OCI-LY7 (cell line): ENCODE measurements around the gene TP73. TPM values are rescaled to one million over a fixed set of nuclear protein-coding genes. Genes with fewer than 3 reads are reported as not detected.
A peak's percentile ranks its signal among the peaks of the same experiment; 100 is the strongest.

Source experiments
- BruUV-seq: library from RNA; stranded (reverse); fragments of 400-500 nt; replicated peaks from 2 replicates; lab custom pipeline; 2021; lab: Mats Ljungman, UMichigan
- CTCF ChIA-PET: fragments of 300-600 bp; sonication (Branson Sonifier 250); formaldehyde crosslinking; loops from one replicate; lab custom pipeline; 2022; ENCODE audit warnings: antibody characterized with exemption; ENCODE audit not compliant: unreplicated experiment; lab: Charles Lee
- POLR2A ChIA-PET: fragments of 300-600 bp; sonication (Branson Sonifier 250); formaldehyde crosslinking; loops from one replicate; lab custom pipeline; 2022; ENCODE audit warnings: antibody characterized with exemption; lab: Charles Lee
- DNase-seq: peaks from one replicate; pipeline ENCODE4 v3.0.0-alpha.2; 2015; ENCODE audit warnings: low spot score
- H2AFZ ChIP-seq: fragments of 200-600 bp; sonication (generic), shearing (Covaris generic); 2 replicates; pipeline ENCODE4 v1.6.1; 2014; ENCODE audit warnings: mild to moderate bottlenecking, antibody characterized with exemption, low read length, moderate library complexity
- H3K27ac ChIP-seq: fragments of 200-600 bp; sonication (generic); 2 replicates; pipeline ENCODE4 v1.5.1; 2014; ENCODE audit warnings: mixed run types, low read depth, mild to moderate bottlenecking, moderate library complexity, low read length, inconsistent platforms; ENCODE audit not compliant: poor library complexity, severe bottlenecking
- H3K36me3 ChIP-seq: fragments of 200-600 bp; sonication (generic); 2 replicates; pipeline ENCODE4 v1.6.1; 2014; ENCODE audit warnings: mild to moderate bottlenecking, antibody characterized with exemption, low read length, moderate library complexity, mixed read lengths; ENCODE audit not compliant: insufficient read depth
- H3K4me1 ChIP-seq: fragments of 200-600 bp; sonication (generic); 2 replicates; pipeline ENCODE4 v1.5.1; 2014; ENCODE audit warnings: mild to moderate bottlenecking, low read length; ENCODE audit not compliant: insufficient read depth, poor library complexity, severe bottlenecking
- H3K4me2 ChIP-seq: fragments of 200-600 bp; sonication (generic); 2 replicates; pipeline ENCODE4 v1.6.1; 2014; ENCODE audit warnings: mild to moderate bottlenecking, low read length
- H3K4me3 ChIP-seq: fragments of 200-600 bp; sonication (generic); 2 replicates; pipeline ENCODE4 v1.5.1; 2014; ENCODE audit warnings: mild to moderate bottlenecking, low read depth, low read length; ENCODE audit not compliant: poor library complexity, severe bottlenecking
- H3K79me2 ChIP-seq: fragments of 200-600 bp; sonication (generic); 2 replicates; pipeline ENCODE4 v1.6.1; 2016; ENCODE audit warnings: low read depth, mild to moderate bottlenecking, low read length, moderate library complexity, mixed read lengths; ENCODE audit not compliant: insufficient read depth
- H3K9me2 ChIP-seq: fragments of 200-600 bp; sonication (generic); 2 replicates; pipeline ENCODE4 v1.6.1; 2016; ENCODE audit warnings: mild to moderate bottlenecking, low read length, mixed read lengths; ENCODE audit not compliant: insufficient read depth
- H3K9me3 ChIP-seq: fragments of 200-600 bp; sonication (generic); 2 replicates; pipeline ENCODE4 v1.6.1; 2014; ENCODE audit warnings: mild to moderate bottlenecking, mixed run types, low read length, mixed read lengths
- H4K20me1 ChIP-seq: fragments of 200-600 bp; sonication (generic); 2 replicates; pipeline ENCODE4 v1.6.1; 2014; ENCODE audit warnings: mild to moderate bottlenecking, antibody characterized with exemption, low read length, moderate library complexity, mixed read lengths; ENCODE audit not compliant: insufficient read depth
- CTCF ChIP-seq: fragments of 200-600 bp; sonication (generic); conservative IDR thresholded peaks from 2 replicates; pipeline ENCODE4 v1.5.1; 2014; ENCODE audit warnings: mild to moderate bottlenecking, antibody characterized with exemption, low read length, moderate library complexity, mixed read lengths
- EZH2phosphoT487 ChIP-seq: fragments of 200-600 bp; sonication (generic); IDR thresholded peaks from 2 replicates; pipeline ENCODE4 v1.6.1; 2018; ENCODE audit warnings: low read depth, borderline replicate concordance, mild to moderate bottlenecking, mixed run types, antibody characterized with exemption, low read length, moderate library complexity, mixed read lengths
- intact Hi-C: fragments of 100-400 bp; cut with micrococcal nuclease; formaldehyde crosslinking; loops from one replicate; pipeline ENCODE4 v1.10.0; 2022; ENCODE audit not compliant: unreplicated experiment
- small RNA-seq: library from RNA; depleted of rRNA; stranded (forward); fragments of <200 nt; gene quantifications from one replicate; pipeline ENCODE3, GENCODE V24; 2014
- total RNA-seq, 2 experiments: library from RNA; depleted of rRNA in 1 of 2; stranded (reverse); fragments of >200 nt in 1 of 2; shearing (Covaris generic) in 1 of 2; gene quantifications; 2 replicates each; pipeline ENCODE4 v1.2.3, GENCODE V29; 2014 to 2022

Gene TP73
- total RNA-seq, 2 experiments from 2014 or later, result 0.48 TPM; not detected in 1

DNA sequence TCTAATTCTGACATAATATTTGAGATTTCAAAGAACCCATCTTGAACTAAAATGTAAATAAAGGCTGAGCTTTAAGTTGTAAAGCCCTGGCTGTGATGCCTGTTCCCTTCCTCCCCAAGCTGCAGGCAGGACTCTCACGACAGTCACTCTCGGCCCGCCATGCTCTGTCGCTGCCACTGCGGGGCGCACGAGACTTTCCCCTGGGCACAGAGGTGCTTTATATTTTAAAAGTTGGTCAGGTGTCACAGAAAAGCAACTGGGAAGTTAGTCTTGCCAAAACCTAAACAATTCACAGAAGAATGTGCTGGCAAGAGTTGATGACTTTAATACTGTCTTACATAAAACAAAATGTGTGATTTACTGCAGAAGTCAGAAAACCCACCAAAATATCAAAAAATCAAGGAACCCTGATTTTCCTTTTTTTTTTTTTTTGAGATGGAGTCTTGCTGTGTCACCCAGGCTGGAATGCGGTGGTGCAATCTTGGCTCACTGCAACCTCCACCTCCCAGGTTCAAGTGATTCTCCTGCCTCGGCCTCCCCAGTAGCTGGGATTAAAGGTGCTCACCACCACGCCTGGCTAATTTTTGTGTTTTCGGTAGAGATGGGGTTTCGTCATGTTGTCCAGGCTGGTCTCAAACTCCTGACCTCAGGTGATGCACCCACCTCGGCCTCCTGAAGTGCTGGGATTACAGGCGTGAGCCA lies 133.3 kb downstream of the TP73 start:
- no peaks in the 10 kb centered on the region for H3K9me2 ChIP-seq
- H3K36me3 ChIP-seq, result peaks cover 97% of the 10 kb centered on the region
- H3K4me1 ChIP-seq, result no peaks in the 10 kb centered on the region
- DNase-seq, result peak; percentile 36
- ChIA-PET CTCF (no interaction called here), POLR2A (no interaction called here)
- H3K4me2 ChIP-seq, result no peak overlapping the region
- TF ChIP-seq EZH2phosphoT487, result no peak
- peak; percentile 77 for TF ChIP-seq CTCF
- H3K4me3 ChIP-seq, result no peak overlapping the region
- H3K9me3 ChIP-seq, result no peaks in the 10 kb centered on the region
- no peak overlapping the region for H2AFZ ChIP-seq
- intact Hi-C loops, result no loop called here
- peaks cover 3% of the 10 kb centered on the region; the same call in 1 of the 2 replicates for H4K20me1 ChIP-seq
- H3K79me2 ChIP-seq, result 0 out of 2 replicates have a peak, but pooled peaks cover 3% of the 10 kb centered on the region
- BruUV-seq, result no TSS peak
- no peak overlapping the region for H3K27ac ChIP-seq

Small RNA genes within 50 kb of the gene (small RNA-seq; reads per million reads assigned to genes)
- gene RF02197 (not detected), gene RN7SL574P (not detected)

Other genes with a start within 250 kb of the TP73 start
- not detected in 2 replicates for gene ARHGEF16, start 197.9 kb upstream of the TP73 start, total RNA-seq (2014; rRNA removed; shearing (Covaris generic))
- not detected in 2 replicates for gene ARHGEF16, start 197.9 kb upstream of the TP73 start, total RNA-seq (2022)
- 0.10 and 0.32 TPM in 2 replicates for gene MEGF6, start 41.0 kb upstream of the TP73 start, total RNA-seq (2014; rRNA removed; shearing (Covaris generic))
- 0.15 and 0.17 TPM in 2 replicates for gene MEGF6, start 41.0 kb upstream of the TP73 start, total RNA-seq (2022)
- gene TPRG1L, start 27.5 kb upstream of the TP73 start, total RNA-seq (2014; rRNA removed; shearing (Covaris generic)), result 3.1 and 3.6 TPM in 2 replicates
- gene TPRG1L, start 27.5 kb upstream of the TP73 start, total RNA-seq (2022), result 6.8 and 7.4 TPM in 2 replicates
- gene WRAP73, start 2.4 kb upstream of the TP73 start, total RNA-seq (2014; rRNA removed; shearing (Covaris generic)), result 28.1 and 40.0 TPM in 2 replicates
- 32.9 and 34.7 TPM in 2 replicates for gene WRAP73, start 2.4 kb upstream of the TP73 start, total RNA-seq (2022)
- gene CCDC27, start 99.9 kb downstream of the TP73 start, total RNA-seq (2014; rRNA removed; shearing (Covaris generic)), result not detected in 2 replicates
- not detected in 2 replicates for gene CCDC27, start 99.9 kb downstream of the TP73 start, total RNA-seq (2022)
- gene SMIM1, start 120.2 kb downstream of the TP73 start, total RNA-seq (2014; rRNA removed; shearing (Covaris generic)), result 3.8 and 7.1 TPM in 2 replicates
- gene SMIM1, start 120.2 kb downstream of the TP73 start, total RNA-seq (2022), result 3.9 and 4.3 TPM in 2 replicates
- 34.0 and 36.4 TPM in 2 replicates for gene LRRC47, start 144.0 kb downstream of the TP73 start, total RNA-seq (2014; rRNA removed; shearing (Covaris generic))
- gene LRRC47, start 144.0 kb downstream of the TP73 start, total RNA-seq (2022), result 49.1 and 57.6 TPM in 2 replicates
- 26.8 and 36.5 TPM in 2 replicates for gene CEP104, start 204.7 kb downstream of the TP73 start, total RNA-seq (2014; rRNA removed; shearing (Covaris generic))
- 71.0 and 71.7 TPM in 2 replicates for gene CEP104, start 204.7 kb downstream of the TP73 start, total RNA-seq (2022)
- 15.2 and 21.6 TPM in 2 replicates for gene DFFB, start 205.0 kb downstream of the TP73 start, total RNA-seq (2014; rRNA removed; shearing (Covaris generic))
- gene DFFB, start 205.0 kb downstream of the TP73 start, total RNA-seq (2022), result 16.0 and 17.9 TPM in 2 replicates
- 43.4 and 59.5 TPM in 2 replicates for gene C1orf174, start 247.8 kb downstream of the TP73 start, total RNA-seq (2014; rRNA removed; shearing (Covaris generic))
- 39.0 and 42.0 TPM in 2 replicates for gene C1orf174, start 247.8 kb downstream of the TP73 start, total RNA-seq (2022)